HepG2 (cell line): ENCODE data around the gene PDGFB. TPM values are rescaled to one million over a fixed set of nuclear protein-coding genes. Genes with fewer than 3 reads are reported as not detected.
A peak's percentile ranks its signal among the peaks of the same experiment; 100 is the strongest.

Experiments used
- ATAC-seq: fragments of 200-7000 bp; cut with Tn5 transposase; 3 replicates; pipeline ENCODE4 v1.9.1; 2020; ENCODE audit warnings: mild to moderate bottlenecking, moderate library complexity
- BruUV-seq: library from RNA; stranded (reverse); fragments of 400-500 nt; replicated peaks from 2 replicates; lab custom pipeline; 2021; lab: Mats Ljungman, UMichigan
- CTCF ChIA-PET: fragments of 300-600 bp; formaldehyde crosslinking; extraction: SDS; loops from one replicate; lab custom pipeline; 2021; ENCODE audit warnings: low total read pairs, inconsistent platforms, low intra/inter-chr PET ratio; lab: Yijun Ruan, JAX
- POLR2A ChIA-PET: fragments of 350-600 bp; sonication (Branson Sonifier 250); formaldehyde crosslinking; loops from one replicate; lab custom pipeline; 2020; ENCODE audit warnings: antibody characterized with exemption, inconsistent platforms; lab: Yijun Ruan, JAX
- DNase-seq: peaks from one replicate; pipeline ENCODE4 v3.0.0-alpha.2; 2015; ENCODE audit warnings: low spot score
- FAIRE-seq: peaks from 3 replicates; lab custom pipeline; 2011; peaks lifted over from hg19 to GRCh38; lab: Jason Lieb, UNC
- H2AFZ ChIP-seq: one replicate; pipeline ENCODE4 v1.6.1; 2011; ENCODE audit warnings: low read length, inconsistent platforms
- H3K27ac ChIP-seq: fragments of 300-600 bp; 3 replicates; pipeline ENCODE4 v1.8.0; 2011; ENCODE audit warnings: mixed run types, mild to moderate bottlenecking, mixed read lengths, low read length, inconsistent platforms; ENCODE audit not compliant: insufficient read depth; ENCODE audit errors: extremely low read length
- H3K27me3 ChIP-seq, 2 experiments: fragments of 200-600 bp in 1 of 2; 2 replicates in 1 of 2; 3 replicates in 1 of 2; pipeline versions ENCODE4 v1.6.0 to v1.8.0; 2011; ENCODE audit warnings: low read length in 2 of 2, mild to moderate bottlenecking in 2 of 2, moderate library complexity in 2 of 2, inconsistent platforms in 1 of 2; ENCODE audit not compliant: insufficient read depth in 2 of 2, control insufficient read depth in 1 of 2
- H3K36me3 ChIP-seq, 2 experiments: fragments of 200-600 bp in 1 of 2; replicated peaks in 1 of 2; 2 replicates in 1 of 2; 3 replicates in 1 of 2; pipeline versions ENCODE4 v1.5.1 to v1.8.0; 2011; ENCODE audit warnings: low read length in 2 of 2, inconsistent platforms in 1 of 2; ENCODE audit not compliant: insufficient read depth in 2 of 2, control insufficient read depth in 1 of 2
- H3K4me1 ChIP-seq: 2 replicates; pipeline ENCODE4 v1.5.1; 2012; ENCODE audit warnings: low read length, inconsistent platforms; ENCODE audit not compliant: insufficient read depth
- H3K4me2 ChIP-seq: 2 replicates; pipeline ENCODE4 v1.6.0; 2011; ENCODE audit warnings: low read depth, low read length, inconsistent platforms
- H3K4me3 ChIP-seq, 3 experiments: fragments of 200-600 bp in 1 of 3; sonication (generic), shearing (Covaris generic) in 1 of 3; replicated peaks in 1 of 3; 2 replicates each; pipeline ENCODE4 v1.5.1; 2011 to 2016; ENCODE audit warnings: low read length in 3 of 3, inconsistent platforms in 2 of 3, low read depth in 2 of 3, mild to moderate bottlenecking in 2 of 3, control low read depth in 1 of 3, mixed read lengths in 1 of 3; ENCODE audit not compliant: insufficient read depth in 1 of 3
- H3K79me2 ChIP-seq: one replicate; pipeline ENCODE4 v1.6.1; 2011; ENCODE audit warnings: low read length, inconsistent platforms; ENCODE audit not compliant: insufficient read depth
- H3K9ac ChIP-seq: 2 replicates; pipeline ENCODE4 v1.6.0; 2011; ENCODE audit warnings: mild to moderate bottlenecking, low read depth, low read length, inconsistent platforms; ENCODE audit not compliant: insufficient read depth
- H3K9me3 ChIP-seq: 2 replicates; pipeline ENCODE4 v1.5.1; 2012; ENCODE audit warnings: mild to moderate bottlenecking, low read length
- H4K20me1 ChIP-seq: 2 replicates; pipeline ENCODE4 v1.6.0; 2011; ENCODE audit warnings: inconsistent platforms, mild to moderate bottlenecking, low read length, moderate library complexity; ENCODE audit not compliant: insufficient read depth
- CREB1 ChIP-seq, 2 experiments: fragments of 450-650 bp in 1 of 2; IDR thresholded peaks; 2 replicates each; pipeline ENCODE4 v1.6.1; 2016 to 2017; ENCODE audit warnings: control low read depth in 1 of 2, mild to moderate bottlenecking in 1 of 2, missing compliant biosample characterization in 1 of 2, missing genetic modification characterization in 1 of 2
- EED ChIP-seq: sonication (generic); formaldehyde crosslinking; IDR thresholded peaks from 2 replicates; pipeline ENCODE4 v1.5.0; 2020; ENCODE audit warnings: mild to moderate bottlenecking, missing genetic modification reagents
- FOXP4 ChIP-seq: sonication (generic); formaldehyde crosslinking; IDR thresholded peaks from 2 replicates; pipeline ENCODE4 v1.4.0; 2020; ENCODE audit warnings: missing genetic modification reagents
- POLR2AphosphoS5 ChIP-seq: IDR thresholded peaks from 2 replicates; pipeline ENCODE4 v1.6.1; 2012; ENCODE audit warnings: low read depth, low read length
- ZNF263 ChIP-seq: sonication (generic); formaldehyde crosslinking; IDR thresholded peaks from 2 replicates; pipeline ENCODE4 v1.4.0; 2020; ENCODE audit warnings: missing genetic modification reagents
- ZNF460 ChIP-seq: sonication (generic); formaldehyde crosslinking; IDR thresholded peaks from 2 replicates; pipeline ENCODE4 v1.5.1; 2020; ENCODE audit warnings: missing genetic modification reagents, mild to moderate bottlenecking, borderline replicate concordance
- ZNF644 ChIP-seq: IDR thresholded peaks from 2 replicates; pipeline ENCODE4 v1.6.1; 2016; ENCODE audit warnings: low read depth
- ZNF687 ChIP-seq: sonication (generic); formaldehyde crosslinking; IDR thresholded peaks from 2 replicates; pipeline ENCODE4 v1.5.1; 2020; ENCODE audit warnings: mild to moderate bottlenecking, missing genetic modification reagents, moderate library complexity
- WGBS: methylation state at CpG from one replicate; pipeline ENCODE4 v1.1.6; 2017; ENCODE audit warnings: low lambda C conversion rate; 5-methylcytosine and 5-hydroxymethylcytosine counted together
- in situ Hi-C: cut with HindIII; loops from 2 replicates; pipeline ENCODE4 v1.10.0; 2017; ENCODE audit warnings: low pct_unique_long_range_greater_than_20kb; ENCODE audit not compliant: extremely low pct_ligation_motif_present
- intact Hi-C: fragments of 100-400 bp; cut with micrococcal nuclease; formaldehyde crosslinking; loops from one replicate; pipeline ENCODE4 v1.10.0; 2022; ENCODE audit not compliant: unreplicated experiment
- polyA plus RNA-seq, 8 experiments: library from polyadenylated mRNA; depleted of rRNA in 3 of 8; stranded (reverse) in 7 of 8; unstranded in 1 of 8; fragments of >200 nt; fragmentation: Illumina TruSeq in 4 of 8; extraction: Trizol in 4 of 8; gene quantifications; 2 replicates each; pipeline versions ENCODE4 v1.2.1 to v1.2.3, GENCODE V29; 2011 to 2016; ENCODE audit warnings: low read depth in 4 of 8, missing spikeins in 1 of 8, mixed read lengths in 1 of 8; ENCODE audit not compliant: insufficient read depth in 1 of 8
- total RNA-seq, 5 experiments: library from RNA; depleted of rRNA; stranded (reverse); fragments of >200 nt; fragmentation: Illumina TruSeq; extraction: Trizol; gene quantifications; 2 replicates each; pipeline ENCODE4 v1.2.3, GENCODE V29; 2016; ENCODE audit warnings: low read depth in 1 of 5
- TF ChIP-seq, protein P1 (sequence below): sonication (generic); formaldehyde crosslinking; IDR thresholded peaks from 2 replicates; pipeline ENCODE4 v1.4.0; 2020; ENCODE audit warnings: missing genetic modification reagents, mild to moderate bottlenecking, borderline replicate concordance
- TF ChIP-seq, protein P2 (sequence below): sonication (generic); formaldehyde crosslinking; conservative IDR thresholded peaks from 2 replicates; pipeline ENCODE4 v1.4.0; 2020; ENCODE audit warnings: missing genetic modification reagents

Gene PDGFB
- total and polyA plus RNA-seq, 2 of the 13 experiments (the other 11 are each of a cell fraction or from before 2014, with no cell fraction given): 1.4 to 10.1 TPM

- in situ Hi-C loops: no loop called here
- WGBS: 37% methylated on average over 17 of the region's 23 CpGs
- DNase-seq (no peak), FAIRE-seq (no peak), ATAC-seq (peak; percentile 34)
- POLR2A ChIA-PET: interaction anchor here (1.1 to 1.9 kb wide), 3 partner anchors 10 to 135 kb away, joined by 3 to 4 read pairs (median 4); partner anchors contain the start of gene RPL3
- H3K79me2 ChIP-seq: no peaks in the 10 kb centered on the region
- no peaks in the 10 kb centered on the region for H3K9me3 ChIP-seq
- H3K4me1 ChIP-seq: peaks cover 36% of the 10 kb centered on the region
- peak overlapping the region in 1 of 3 experiments; percentile 63; a peak in 1 of 6 replicates for H3K4me3 ChIP-seq
- no peak overlapping the region for H3K27ac ChIP-seq
- H2AFZ ChIP-seq: no peak overlapping the region
- peaks cover 0 to 23% of the 10 kb centered on the region in 2 experiments; a peak in 2 of 5 replicates for H3K27me3 ChIP-seq
- no peaks in the 10 kb centered on the region for H3K36me3 ChIP-seq
- no TSS peak for BruUV-seq
- H3K4me2 ChIP-seq: peak overlapping the region; percentile 63; the same call in 1 of the 2 replicates
- CTCF ChIA-PET: no interaction called here
- H4K20me1 ChIP-seq: no peaks in the 10 kb centered on the region
- 0 out of 2 replicates have a peak overlapping the region, but pooled peaks have one; percentile 26 for H3K9ac ChIP-seq
- intact Hi-C loops: no loop called here
- TF ChIP-seq, protein P1, sequence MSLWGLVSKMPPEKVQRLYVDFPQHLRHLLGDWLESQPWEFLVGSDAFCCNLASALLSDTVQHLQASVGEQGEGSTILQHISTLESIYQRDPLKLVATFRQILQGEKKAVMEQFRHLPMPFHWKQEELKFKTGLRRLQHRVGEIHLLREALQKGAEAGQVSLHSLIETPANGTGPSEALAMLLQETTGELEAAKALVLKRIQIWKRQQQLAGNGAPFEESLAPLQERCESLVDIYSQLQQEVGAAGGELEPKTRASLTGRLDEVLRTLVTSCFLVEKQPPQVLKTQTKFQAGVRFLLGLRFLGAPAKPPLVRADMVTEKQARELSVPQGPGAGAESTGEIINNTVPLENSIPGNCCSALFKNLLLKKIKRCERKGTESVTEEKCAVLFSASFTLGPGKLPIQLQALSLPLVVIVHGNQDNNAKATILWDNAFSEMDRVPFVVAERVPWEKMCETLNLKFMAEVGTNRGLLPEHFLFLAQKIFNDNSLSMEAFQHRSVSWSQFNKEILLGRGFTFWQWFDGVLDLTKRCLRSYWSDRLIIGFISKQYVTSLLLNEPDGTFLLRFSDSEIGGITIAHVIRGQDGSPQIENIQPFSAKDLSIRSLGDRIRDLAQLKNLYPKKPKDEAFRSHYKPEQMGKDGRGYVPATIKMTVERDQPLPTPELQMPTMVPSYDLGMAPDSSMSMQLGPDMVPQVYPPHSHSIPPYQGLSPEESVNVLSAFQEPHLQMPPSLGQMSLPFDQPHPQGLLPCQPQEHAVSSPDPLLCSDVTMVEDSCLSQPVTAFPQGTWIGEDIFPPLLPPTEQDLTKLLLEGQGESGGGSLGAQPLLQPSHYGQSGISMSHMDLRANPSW: no peak
- TF ChIP-seq EED (CRISPR knock-in tag) (no peak), FOXP4 (CRISPR knock-in tag) (no peak), CREB1 (IDR thresholded peaks at IDR 0.05) (0 out of 2 replicates have a peak, but pooled peaks have one; percentile 2), CREB1 (CRISPR knock-in tag; IDR thresholded peaks at IDR 0.05) (no peak), POLR2AphosphoS5 (no peak), ZNF644 (no peak), ZNF263 (CRISPR knock-in tag) (peak; percentile 90), ZNF687 (CRISPR knock-in tag) (peak; percentile 25; the same call in 1 of the 2 replicates), ZNF460 (no peak)
- TF ChIP-seq, protein P2, sequence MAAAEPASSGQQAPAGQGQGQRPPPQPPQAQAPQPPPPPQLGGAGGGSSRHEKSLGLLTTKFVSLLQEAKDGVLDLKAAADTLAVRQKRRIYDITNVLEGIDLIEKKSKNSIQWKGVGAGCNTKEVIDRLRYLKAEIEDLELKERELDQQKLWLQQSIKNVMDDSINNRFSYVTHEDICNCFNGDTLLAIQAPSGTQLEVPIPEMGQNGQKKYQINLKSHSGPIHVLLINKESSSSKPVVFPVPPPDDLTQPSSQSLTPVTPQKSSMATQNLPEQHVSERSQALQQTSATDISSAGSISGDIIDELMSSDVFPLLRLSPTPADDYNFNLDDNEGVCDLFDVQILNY (CRISPR knock-in tag): no peak
These were observed 59.9 kb downstream of the PDGFB start for GRCh38 chr22:39184586-39185577.
